GM18873 (cell line): ENCODE results near the gene G6PC3.
"Not testable (repeated sequence)": the region's sequence is repeated elsewhere in the genome, so short reads cannot be mapped to it uniquely, and the experiment has no call there.

Experiments used
- ATAC-seq: cut with Tn5 transposase; IDR thresholded peaks from one replicate; pipeline ENCODE4 v1.9.1; 2021; ENCODE audit warnings: mild to moderate bottlenecking, moderate library complexity, moderate number of reproducible peaks; ENCODE audit not compliant: unreplicated experiment, low FRiP score

G6PC3 gene

GRCh38 chr17:44105483-44105882 lies 34.9 kb downstream of the G6PC3 start:
- no peak for ATAC-seq

GRCh38 chr17:44105941-44106340 lies 35.4 kb downstream of the G6PC3 start:
- ATAC-seq: no peak

- no peak for ATAC-seq
Measured at GRCh38 chr17:44106801-44107200, 36.3 kb downstream of the G6PC3 start.

GRCh38 chr17:44108440-44109311 lies 38.1 kb downstream of the G6PC3 start:
- no peak for ATAC-seq

- ATAC-seq: no peak
Measured at GRCh38 chr17:44109312-44109630, 38.7 kb downstream of the G6PC3 start.

GRCh38 chr17:44110011-44110686 lies 39.6 kb downstream of the G6PC3 start:
- no peak for ATAC-seq

GRCh38 chr17:44110823-44111633 lies 40.5 kb downstream of the G6PC3 start:
- ATAC-seq: no peak

- ATAC-seq: no peak
Measured at GRCh38 chr17:44111777-44112176, 41.2 kb downstream of the G6PC3 start.

GRCh38 chr17:44112284-44113280 lies 42.0 kb downstream of the G6PC3 start:
- no peak for ATAC-seq

GRCh38 chr17:44113382-44113781 lies 42.8 kb downstream of the G6PC3 start:
- no peak for ATAC-seq

GRCh38 chr17:44113868-44114840 lies 43.6 kb downstream of the G6PC3 start:
- ATAC-seq: no peak

- ATAC-seq: no peak
Measured at GRCh38 chr17:44115585-44116415, 45.3 kb downstream of the G6PC3 start.

GRCh38 chr17:44117351-44117750 lies 46.8 kb downstream of the G6PC3 start:
- ATAC-seq: no peak

GRCh38 chr17:44118427-44119050 lies 48.0 kb downstream of the G6PC3 start:
- ATAC-seq: no peak

- ATAC-seq: no peak
Measured at GRCh38 chr17:44119062-44119461, 48.5 kb downstream of the G6PC3 start.

GRCh38 chr17:44119798-44120197 lies 49.3 kb downstream of the G6PC3 start:
- ATAC-seq: no peak

- ATAC-seq: not testable (repeated sequence)
Measured at GRCh38 chr17:44120281-44120680, 49.7 kb downstream of the G6PC3 start.
